NT2/D1 (cell line): ENCODE results near the gene LUZP4.

Experiments used
- SUZ12 ChIP-seq: IDR thresholded peaks from 2 replicates; pipeline ENCODE4 v1.6.1; 2011; ENCODE audit not compliant: insufficient read length, insufficient read depth; ENCODE audit errors: extremely low read depth
- ZNF274 ChIP-seq: IDR thresholded peaks from 2 replicates; pipeline ENCODE4 v1.6.1; 2011; ENCODE audit warnings: mild to moderate bottlenecking, low read depth, low read length

- TF ChIP-seq SUZ12 (no peak), ZNF274 (no peak)
Observed at GRCh38 chrX:115341421-115341820, 51.9 kb downstream of the LUZP4 start.
